Measurements from ENCODE around the gene SRRD. TPM values are rescaled to one million over a fixed set of nuclear protein-coding genes. Genes with fewer than 3 reads are reported as not detected.

SRRD gene
- total and polyA plus RNA-seq, 2 experiments from 2014 or later: 20.2 to 25.7 TPM

DNA sequence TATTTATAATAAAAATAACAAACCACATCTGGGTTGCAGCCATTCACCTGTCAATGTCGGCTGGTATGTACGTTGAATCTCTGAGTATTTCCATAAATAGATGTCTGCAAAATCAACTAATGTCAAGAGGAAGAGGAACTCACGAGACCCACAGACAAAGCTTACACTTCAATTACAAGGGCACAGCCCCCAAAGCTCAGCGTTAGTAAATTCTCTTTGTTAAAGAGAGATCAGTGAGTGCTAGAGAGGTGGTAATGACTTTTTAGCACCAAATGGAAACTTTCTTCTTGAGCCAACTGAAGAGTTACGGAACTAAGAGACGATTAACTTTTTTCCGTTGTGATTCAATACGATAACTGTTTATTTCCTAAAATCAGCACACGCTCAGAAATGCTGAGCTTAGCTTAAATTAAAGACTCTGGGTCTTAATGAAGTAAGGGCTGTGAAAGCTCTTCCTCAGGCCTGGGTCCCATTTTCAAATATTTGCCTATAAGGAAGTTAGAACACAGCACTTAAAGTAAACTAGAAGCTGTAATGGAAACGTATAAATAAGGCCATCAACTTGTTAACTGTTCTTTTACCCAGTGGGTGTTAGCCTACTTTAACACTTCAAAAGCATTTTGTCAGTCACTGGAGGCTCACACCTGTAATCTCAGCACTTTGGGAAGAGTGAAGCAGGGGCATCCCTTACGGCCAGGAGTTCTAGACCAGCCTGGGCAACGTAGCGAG lies 51.4 kb downstream of the SRRD start:
- no peak for DNase-seq
- Histone ChIP-seq H3F3A (ENCODE audit: insufficient read depth) (no peaks in the 10 kb centered on the region), H3K9me3 (ENCODE audit: low read depth) (no peaks in the 10 kb centered on the region), H4K20me1 (ENCODE audit: insufficient read depth) (no peaks in the 10 kb centered on the region), H2AFZ (no peak overlapping the region), H3K9ac (no peak overlapping the region), H3K4me1 (ENCODE audit: insufficient read depth) (no peaks in the 10 kb centered on the region), H3K9me2 (ENCODE audit: insufficient read depth) (no peaks in the 10 kb centered on the region), H3K36me3 (ENCODE audit: low read depth) (peaks cover 20% of the 10 kb centered on the region), H3K79me2 (ENCODE audit: insufficient read depth) (no peaks in the 10 kb centered on the region), H3K4me3 (no peak overlapping the region), H3K27me3 (replicated peaks; ENCODE audit: insufficient read depth) (no peaks in the 10 kb centered on the region), H3K27ac (no peak overlapping the region), H3K4me2 (ENCODE audit: unreplicated experiment) (no peak overlapping the region)
- in situ Hi-C loops (cut with MboI): no loop called here
- no peak for TF ChIP-seq EZH2phosphoT487 (IDR thresholded peaks at IDR 0.05; ENCODE audit: insufficient read depth, low read depth)
- TF ChIP-seq EZH2 (IDR thresholded peaks at IDR 0.05; ENCODE audit: insufficient read depth, poor library complexity, severe bottlenecking): no peak
- 81 to 82% methylated on average over 13 of the region's 13 CpGs for WGBS, 2 experiments (ENCODE audit: low coverage in 1 of 2, low lambda C conversion rate in 2 of 2, missing lambda C conversion rate in 2 of 2)

DNA sequence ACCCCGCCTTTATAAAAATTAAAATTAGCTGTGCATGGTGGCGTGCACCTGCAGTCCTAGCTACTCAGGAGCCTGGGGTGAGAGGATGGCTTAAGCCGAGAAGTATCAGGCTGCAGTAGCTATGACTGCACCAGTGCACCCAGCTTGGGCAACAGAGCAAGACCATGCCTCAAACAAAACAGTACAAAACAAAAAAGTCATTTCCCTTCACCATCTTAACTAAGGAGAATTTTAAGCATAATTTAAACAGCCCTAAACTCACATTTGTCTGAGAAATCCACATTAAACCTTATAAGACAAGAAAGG lies 51.9 kb downstream of the SRRD start:
- 97 to 100% methylated on average over 3 of the region's 3 CpGs for WGBS, 2 experiments (ENCODE audit: low coverage in 1 of 2, low lambda C conversion rate in 2 of 2, missing lambda C conversion rate in 2 of 2)
- no peak overlapping the region for H2AFZ ChIP-seq
- in situ Hi-C loops (cut with MboI): no loop called here
- no peak overlapping the region for H3K27ac ChIP-seq
- no peak for DNase-seq
- H3K4me1 ChIP-seq (ENCODE audit: insufficient read depth): no peaks in the 10 kb centered on the region
- no peak overlapping the region for H3K4me3 ChIP-seq
- H3K4me2 ChIP-seq (ENCODE audit: unreplicated experiment): no peak overlapping the region
- TF ChIP-seq EZH2phosphoT487 (IDR thresholded peaks at IDR 0.05; ENCODE audit: insufficient read depth, low read depth): no peak
- no peak for TF ChIP-seq EZH2 (IDR thresholded peaks at IDR 0.05; ENCODE audit: insufficient read depth, poor library complexity, severe bottlenecking)
- H3K9ac ChIP-seq: no peak overlapping the region
- peaks cover 20% of the 10 kb centered on the region for H3K36me3 ChIP-seq (ENCODE audit: low read depth)
- no peaks in the 10 kb centered on the region for H3K9me2 ChIP-seq (ENCODE audit: insufficient read depth)
- H3F3A ChIP-seq (ENCODE audit: insufficient read depth): no peaks in the 10 kb centered on the region
- no peaks in the 10 kb centered on the region for H3K27me3 ChIP-seq (replicated peaks; ENCODE audit: insufficient read depth)
- H3K79me2 ChIP-seq (ENCODE audit: insufficient read depth): no peaks in the 10 kb centered on the region
- H4K20me1 ChIP-seq (ENCODE audit: insufficient read depth): no peaks in the 10 kb centered on the region
- no peaks in the 10 kb centered on the region for H3K9me3 ChIP-seq (ENCODE audit: low read depth)

DNA sequence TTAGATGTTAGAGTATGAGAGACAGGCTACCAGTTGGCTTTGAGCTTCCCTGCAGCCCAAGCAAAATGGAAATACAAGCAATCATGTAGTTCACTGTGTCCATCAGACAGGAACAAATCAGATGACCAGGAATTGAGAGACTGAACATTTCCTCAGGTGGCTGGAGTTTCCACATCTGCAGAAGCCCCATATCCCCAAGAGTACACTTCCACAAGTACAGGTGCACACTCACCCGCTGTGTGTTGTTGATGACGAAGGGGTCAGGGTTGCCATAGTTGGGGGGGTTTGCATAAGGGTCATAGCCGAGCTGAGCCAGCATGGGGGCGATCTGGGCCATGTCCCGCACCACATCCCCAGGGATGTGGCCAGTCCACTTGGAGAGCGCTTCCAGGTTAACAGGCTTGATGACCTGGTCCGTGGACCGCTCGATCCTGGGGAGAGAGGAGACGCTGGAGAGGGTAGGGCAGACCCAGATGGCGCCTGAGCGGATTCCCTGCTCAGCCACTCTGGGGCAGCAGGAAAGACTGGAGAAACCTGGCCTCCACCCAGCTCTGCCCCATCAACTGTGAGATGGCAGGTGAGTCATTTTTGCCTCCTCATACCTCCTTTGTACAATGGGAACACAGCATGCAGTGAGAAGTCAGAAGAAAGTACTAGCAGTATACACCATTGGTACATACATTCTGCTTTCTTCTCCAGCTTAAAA lies 52.5 kb downstream of the SRRD start:
- Histone ChIP-seq H3K9ac (no peak overlapping the region), H3K4me2 (ENCODE audit: unreplicated experiment) (no peak overlapping the region), H3K36me3 (ENCODE audit: low read depth) (peaks cover 20% of the 10 kb centered on the region), H3K9me3 (ENCODE audit: low read depth) (no peaks in the 10 kb centered on the region), H3K4me1 (ENCODE audit: insufficient read depth) (no peaks in the 10 kb centered on the region), H2AFZ (no peak overlapping the region), H3K27me3 (replicated peaks; ENCODE audit: insufficient read depth) (no peaks in the 10 kb centered on the region), H3K27ac (no peak overlapping the region), H3K79me2 (ENCODE audit: insufficient read depth) (no peaks in the 10 kb centered on the region), H3K4me3 (no peak overlapping the region), H3F3A (ENCODE audit: insufficient read depth) (no peaks in the 10 kb centered on the region), H4K20me1 (ENCODE audit: insufficient read depth) (no peaks in the 10 kb centered on the region), H3K9me2 (ENCODE audit: insufficient read depth) (no peaks in the 10 kb centered on the region)
- 93 to 97% methylated on average over 12 of the region's 12 CpGs for WGBS, 2 experiments (ENCODE audit: low coverage in 1 of 2, low lambda C conversion rate in 2 of 2, missing lambda C conversion rate in 2 of 2)
- TF ChIP-seq EZH2 (IDR thresholded peaks at IDR 0.05; ENCODE audit: insufficient read depth, poor library complexity, severe bottlenecking): no peak
- no peak for TF ChIP-seq EZH2phosphoT487 (IDR thresholded peaks at IDR 0.05; ENCODE audit: insufficient read depth, low read depth)
- in situ Hi-C loops (cut with MboI): no loop called here
- no peak for DNase-seq

DNA sequence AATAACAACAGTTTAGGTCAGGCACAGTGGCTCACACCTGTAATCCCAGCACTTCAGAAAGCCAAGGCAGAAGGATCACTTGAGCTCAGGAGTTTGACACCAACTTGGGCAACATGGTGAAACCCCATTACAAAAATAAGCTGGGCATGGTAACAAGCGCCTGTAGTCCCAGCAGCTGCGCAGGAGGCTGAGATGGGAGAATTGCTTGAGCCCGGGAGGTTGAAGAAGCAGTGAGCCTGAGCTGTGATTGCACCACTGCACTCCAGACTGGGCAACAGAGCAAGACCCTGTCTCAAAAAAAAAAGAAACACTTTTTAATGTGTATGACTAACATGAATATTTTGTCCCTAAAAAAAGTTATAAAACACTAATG lies 53.1 kb downstream of the SRRD start:
- H4K20me1 ChIP-seq (ENCODE audit: insufficient read depth): no peaks in the 10 kb centered on the region
- H3K4me3 ChIP-seq: no peak overlapping the region
- in situ Hi-C loops (cut with MboI): no loop called here
- H2AFZ ChIP-seq: no peak overlapping the region
- H3K36me3 ChIP-seq (ENCODE audit: low read depth): peaks cover 17% of the 10 kb centered on the region
- no peaks in the 10 kb centered on the region for H3K79me2 ChIP-seq (ENCODE audit: insufficient read depth)
- no peak overlapping the region for H3K27ac ChIP-seq
- H3K4me2 ChIP-seq (ENCODE audit: unreplicated experiment): no peak overlapping the region
- TF ChIP-seq EZH2 (IDR thresholded peaks at IDR 0.05; ENCODE audit: insufficient read depth, poor library complexity, severe bottlenecking) (no peak), EZH2phosphoT487 (IDR thresholded peaks at IDR 0.05; ENCODE audit: insufficient read depth, low read depth) (no peak)
- WGBS, 2 experiments (ENCODE audit: low coverage in 1 of 2, low lambda C conversion rate in 2 of 2, missing lambda C conversion rate in 2 of 2): 98 to 100% methylated on average over 3 of the region's 3 CpGs
- no peak overlapping the region for H3K9ac ChIP-seq
- H3K9me3 ChIP-seq (ENCODE audit: low read depth): no peaks in the 10 kb centered on the region
- no peak for DNase-seq
- H3F3A ChIP-seq (ENCODE audit: insufficient read depth): no peaks in the 10 kb centered on the region
- H3K4me1 ChIP-seq (ENCODE audit: insufficient read depth): no peaks in the 10 kb centered on the region
- H3K9me2 ChIP-seq (ENCODE audit: insufficient read depth): no peaks in the 10 kb centered on the region
- H3K27me3 ChIP-seq (replicated peaks; ENCODE audit: insufficient read depth): no peaks in the 10 kb centered on the region
